H1 (cell line): ENCODE results near the gene CRYAB.

Experiments used
- BCL11A ChIP-seq, 2 experiments: IDR thresholded peaks; one replicate each; pipeline ENCODE4 v1.6.1; 2011; ENCODE audit warnings: low read depth in 2 of 2, low read length in 2 of 2, mild to moderate bottlenecking in 2 of 2
- CREB1 ChIP-seq: IDR thresholded peaks from 2 replicates; pipeline ENCODE4 v1.6.1; 2012; ENCODE audit warnings: inconsistent platforms
- CTCF ChIP-seq, 3 experiments: IDR thresholded peaks; 1 replicate in 2 of 3; 2 replicates in 1 of 3; pipeline versions ENCODE4 v1.5.1 to v1.6.1; 2011; ENCODE audit warnings: low read length in 3 of 3, mild to moderate bottlenecking in 3 of 3, inconsistent platforms in 2 of 3, low read depth in 1 of 3, moderate library complexity in 1 of 3; ENCODE audit not compliant: insufficient read depth in 1 of 3; ENCODE audit errors: control extremely low read depth in 1 of 3
- MAFK ChIP-seq: IDR thresholded peaks from 2 replicates; pipeline ENCODE4 v1.6.1; 2012; ENCODE audit warnings: low read depth, mild to moderate bottlenecking, improper control_type of control experiment, low read length
- POU5F1 ChIP-seq: IDR thresholded peaks from 2 replicates; pipeline ENCODE4 v1.6.1; 2011; ENCODE audit warnings: low read depth, mild to moderate bottlenecking, low read length, moderate library complexity

DNA sequence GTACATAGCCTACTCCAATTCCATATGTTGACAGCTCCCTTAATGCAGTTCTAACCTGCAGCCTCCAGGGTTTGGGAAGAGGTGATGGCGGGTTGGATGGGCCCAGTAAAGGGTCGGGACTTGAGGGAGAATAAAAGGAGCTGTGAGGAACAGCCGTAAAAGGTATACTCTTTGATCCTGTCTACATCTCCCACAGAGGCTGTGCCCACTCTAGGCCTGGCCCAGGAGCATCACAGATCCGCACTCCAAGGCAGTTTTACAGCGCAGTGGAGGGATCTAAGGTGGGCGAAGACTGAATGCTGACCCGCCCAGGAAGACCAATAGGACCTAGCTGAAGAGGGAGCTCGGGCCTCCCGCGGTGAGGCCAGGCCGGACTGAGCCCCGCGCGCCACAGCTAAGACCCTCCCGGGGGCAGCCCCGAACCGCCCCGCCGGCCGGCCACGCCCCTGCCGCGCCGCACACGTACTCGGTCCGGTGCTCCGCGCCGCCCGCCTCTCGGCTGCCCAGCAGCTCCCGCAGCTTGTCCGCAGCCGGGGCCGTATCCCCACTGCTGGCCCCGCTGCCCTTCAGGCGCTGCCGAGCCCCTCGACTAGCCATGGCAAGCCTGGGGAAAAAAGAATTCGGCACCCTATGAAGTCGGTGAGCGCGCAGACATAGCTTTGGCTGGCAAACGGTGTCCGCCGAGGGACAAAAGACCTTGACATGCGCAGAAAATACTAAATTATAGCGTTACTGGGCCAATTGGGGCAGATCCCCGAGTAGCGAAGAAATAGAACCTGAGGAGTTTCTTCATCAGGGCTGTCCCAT lies 40.5 kb downstream of the CRYAB start, which contains the start of gene ALG9:
- TF ChIP-seq BCL11A (IDR thresholded peaks at IDR 0.05; ENCODE audit: low read depth in 2 of 2, low read length in 2 of 2) (no peak), CTCF (IDR thresholded peaks at IDR 0.05; ENCODE audit: control extremely low read depth in 1 of 3, insufficient read depth in 1 of 3, low read depth in 1 of 3, low read length in 3 of 3) (peak; percentile 12 to 37 (median 18); a peak in 3 of 4 replicates), POU5F1 (no peak), MAFK (no peak), CREB1 (no peak)
